Neural cell (in vitro differentiated cells): ENCODE data around the gene ALX4.

Experiments used
- CTCF ChIP-seq: fragments of 450-650 bp; IDR thresholded peaks from 2 replicates; pipeline ENCODE4 v1.5.1; 2014; ENCODE audit warnings: antibody characterized with exemption, mild to moderate bottlenecking, moderate library complexity; ENCODE audit not compliant: poor library complexity, severe bottlenecking
- EP300 ChIP-seq: fragments of 450-650 bp; conservative IDR thresholded peaks from 2 replicates; pipeline ENCODE4 v1.6.1; 2014; ENCODE audit warnings: antibody characterized with exemption, mild to moderate bottlenecking, moderate library complexity; ENCODE audit not compliant: poor library complexity, severe bottlenecking
- EZH2 ChIP-seq: fragments of 200-600, 300-800 bp; shearing (Covaris generic), sonication (generic); IDR thresholded peaks from 2 replicates; pipeline ENCODE4 v1.6.1; 2014; ENCODE audit warnings: antibody characterized with exemption, low read length, borderline replicate concordance, mild to moderate bottlenecking; ENCODE audit not compliant: insufficient read depth, poor library complexity, severe bottlenecking
- MXI1 ChIP-seq: fragments of 450-650 bp; conservative IDR thresholded peaks from 2 replicates; pipeline ENCODE4 v1.6.1; 2014; ENCODE audit warnings: antibody characterized with exemption, mild to moderate bottlenecking; ENCODE audit not compliant: poor library complexity, severe bottlenecking
- POLR2AphosphoS5 ChIP-seq: IDR thresholded peaks from 2 replicates; pipeline ENCODE4 v1.6.1; 2012
- REST ChIP-seq: IDR thresholded peaks from 2 replicates; pipeline ENCODE4 v1.6.1; 2012; ENCODE audit warnings: borderline replicate concordance
- SMC3 ChIP-seq: fragments of 450-650 bp; conservative IDR thresholded peaks from 2 replicates; pipeline ENCODE4 v1.6.1; 2014; ENCODE audit warnings: antibody characterized with exemption, mild to moderate bottlenecking, moderate library complexity; ENCODE audit not compliant: poor library complexity
- TAF1 ChIP-seq: IDR thresholded peaks from 2 replicates; pipeline ENCODE4 v1.6.1; 2012; ENCODE audit warnings: low read depth

GRCh38 chr11:44300844-44301563 is 8.9 kb downstream of the ALX4 start:
- TF ChIP-seq MXI1 (no peak), POLR2AphosphoS5 (no peak), CTCF (no peak), TAF1 (no peak), EP300 (no peak), EZH2 (no peak), SMC3 (no peak), REST (no peak)
